ENCODE data around the gene STAT3.
"Not testable (repeated sequence)": the region's sequence is repeated elsewhere in the genome, so short reads cannot be mapped to it uniquely, and the experiment has no call there.

The STAT3 gene

GRCh38 chr17:42277342-42277712 lies 110.9 kb downstream of the STAT3 start:
- DNase-seq (ENCODE audit: low spot score), result no peak

- peak; percentile 55 for DNase-seq (ENCODE audit: low spot score)
These were observed 111.5 kb downstream of the STAT3 start for GRCh38 chr17:42276609-42277341.

- DNase-seq (ENCODE audit: low spot score), result peak; percentile 67
These were observed 112.0 kb downstream of the STAT3 start, which contains the start of gene STAT5B for GRCh38 chr17:42276359-42276608. Gene STAT5B, minus strand, starts transcription at chr17:42276391. Its CDS starts 44,264 bp downstream, at chr17:42232127.

GRCh38 chr17:42275527-42276358 lies 112.5 kb downstream of the STAT3 start:
- no peak for DNase-seq (ENCODE audit: low spot score)

GRCh38 chr17:42274812-42275526 lies 113.3 kb downstream of the STAT3 start:
- DNase-seq (ENCODE audit: low spot score), result no peak

GRCh38 chr17:42274253-42274542 lies 114.0 kb downstream of the STAT3 start:
- DNase-seq (ENCODE audit: low spot score), result no peak

- DNase-seq (ENCODE audit: low spot score), result no peak
These were observed 114.6 kb downstream of the STAT3 start for GRCh38 chr17:42273474-42274252.

- no peak for DNase-seq (ENCODE audit: low spot score)
These were observed 115.9 kb downstream of the STAT3 start for GRCh38 chr17:42272162-42272907.

GRCh38 chr17:42271779-42272035 lies 116.5 kb downstream of the STAT3 start:
- DNase-seq (ENCODE audit: low spot score), result no peak

- no peak for DNase-seq (ENCODE audit: low spot score)
These were observed 117.0 kb downstream of the STAT3 start for GRCh38 chr17:42271006-42271778.

- no peak for DNase-seq (ENCODE audit: low spot score)
These were observed 117.6 kb downstream of the STAT3 start for GRCh38 chr17:42270596-42270995.

- DNase-seq (ENCODE audit: low spot score), result no peak
These were observed 118.1 kb downstream of the STAT3 start for GRCh38 chr17:42270170-42270535.

GRCh38 chr17:42268236-42268635 lies 120.0 kb downstream of the STAT3 start:
- DNase-seq (ENCODE audit: low spot score), result no peak

GRCh38 chr17:42266918-42267766 lies 121.1 kb downstream of the STAT3 start:
- DNase-seq (ENCODE audit: low spot score), result no peak

- DNase-seq (ENCODE audit: low spot score), result no peak
These were observed 121.8 kb downstream of the STAT3 start for GRCh38 chr17:42266462-42266861.

GRCh38 chr17:42264366-42264765 lies 123.9 kb downstream of the STAT3 start:
- not testable (repeated sequence) for DNase-seq (ENCODE audit: low spot score)

Measured in Ammon's horn (tissue), 1 donor.